ENCODE data around the gene SNRNP35. TPM values are rescaled to one million over a fixed set of nuclear protein-coding genes. Genes with fewer than 3 reads are reported as not detected.
"Not testable (repeated sequence)": the region's sequence is repeated elsewhere in the genome, so short reads cannot be mapped to it uniquely, and the experiment has no call there.

The SNRNP35 gene
- total and polyA plus RNA-seq, 9 donors: 13.7 to 39.9 (median 15.8) TPM

GRCh38 chr12:123479442-123480180 is 21.7 kb downstream of the SNRNP35 start:
- Histone ChIP-seq H3K27me3 (no peaks in the 10 kb centered on the region), H3K9me3 (no peaks in the 10 kb centered on the region), H3K4me1 (ENCODE audit: insufficient read depth) (no peaks in the 10 kb centered on the region), H3K4me3 (no peak overlapping the region), H3K27ac (no peak overlapping the region), H3K36me3 (no peaks in the 10 kb centered on the region)
- TF ChIP-seq, protein P1, sequence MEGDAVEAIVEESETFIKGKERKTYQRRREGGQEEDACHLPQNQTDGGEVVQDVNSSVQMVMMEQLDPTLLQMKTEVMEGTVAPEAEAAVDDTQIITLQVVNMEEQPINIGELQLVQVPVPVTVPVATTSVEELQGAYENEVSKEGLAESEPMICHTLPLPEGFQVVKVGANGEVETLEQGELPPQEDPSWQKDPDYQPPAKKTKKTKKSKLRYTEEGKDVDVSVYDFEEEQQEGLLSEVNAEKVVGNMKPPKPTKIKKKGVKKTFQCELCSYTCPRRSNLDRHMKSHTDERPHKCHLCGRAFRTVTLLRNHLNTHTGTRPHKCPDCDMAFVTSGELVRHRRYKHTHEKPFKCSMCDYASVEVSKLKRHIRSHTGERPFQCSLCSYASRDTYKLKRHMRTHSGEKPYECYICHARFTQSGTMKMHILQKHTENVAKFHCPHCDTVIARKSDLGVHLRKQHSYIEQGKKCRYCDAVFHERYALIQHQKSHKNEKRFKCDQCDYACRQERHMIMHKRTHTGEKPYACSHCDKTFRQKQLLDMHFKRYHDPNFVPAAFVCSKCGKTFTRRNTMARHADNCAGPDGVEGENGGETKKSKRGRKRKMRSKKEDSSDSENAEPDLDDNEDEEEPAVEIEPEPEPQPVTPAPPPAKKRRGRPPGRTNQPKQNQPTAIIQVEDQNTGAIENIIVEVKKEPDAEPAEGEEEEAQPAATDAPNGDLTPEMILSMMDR (IDR thresholded peaks at IDR 0.05): no peak
- intact Hi-C loops (cut with DNase I): no loop called here
- no peak for DNase-seq
- 79 to 80% (median 79%) methylated on average over 14 of the region's 14 CpGs for WGBS, 3 donors

DNA sequence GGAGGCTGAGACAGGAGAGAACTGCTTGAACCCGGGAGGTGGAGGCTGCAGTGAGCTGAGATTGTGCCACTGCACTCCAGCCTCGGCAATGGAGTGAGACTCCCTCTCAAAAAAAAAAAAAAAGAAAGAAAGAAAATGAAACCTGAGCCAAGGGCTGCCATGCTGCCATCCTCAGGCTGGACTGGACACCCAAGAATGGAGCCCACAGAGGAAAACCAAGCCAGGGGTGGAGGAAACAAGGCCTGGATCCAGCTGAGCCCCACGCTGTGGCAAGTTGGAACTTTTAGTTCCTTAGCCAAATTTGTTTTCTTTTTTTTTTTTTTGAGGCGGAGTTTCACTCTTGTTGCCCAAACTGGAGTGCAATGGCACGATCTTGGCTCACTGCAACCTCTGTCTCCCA is 23.3 kb downstream of the SNRNP35 start:
- H3K4me3 ChIP-seq; H3K36me3 ChIP-seq; intact Hi-C loops (cut with DNase I); H3K27ac ChIP-seq; DNase-seq; H3K27me3 ChIP-seq; H3K9me3 ChIP-seq; H3K4me1 ChIP-seq (ENCODE audit: insufficient read depth): not testable (repeated sequence)
- WGBS, 3 donors: 87 to 89% (median 88%) methylated on average over 5 of the region's 5 CpGs

DNA sequence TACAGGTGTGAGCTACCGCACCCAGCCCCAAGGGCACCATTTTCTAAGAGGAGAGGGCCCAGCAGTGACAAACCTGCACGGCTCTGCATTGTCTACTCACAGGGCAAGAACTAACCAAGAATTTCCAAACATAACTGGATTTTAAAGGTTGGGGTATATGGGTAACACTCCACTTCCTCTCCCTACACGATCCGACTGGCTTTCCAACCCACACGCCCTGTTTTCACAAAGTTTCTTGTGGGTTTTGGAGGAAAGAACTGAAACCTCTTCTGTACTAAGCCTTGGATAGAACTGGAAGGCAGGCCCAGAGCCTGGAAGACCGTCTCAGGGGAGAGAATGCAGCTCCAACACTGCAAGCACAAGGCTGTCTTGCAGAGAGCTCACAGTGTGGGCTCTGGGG is 24.9 kb downstream of the SNRNP35 start:
- WGBS, 3 donors: 85 to 87% (median 87%) methylated on average over 6 of the region's 6 CpGs
- H3K27me3 ChIP-seq: no peaks in the 10 kb centered on the region
- H3K4me1 ChIP-seq (ENCODE audit: insufficient read depth): no peaks in the 10 kb centered on the region
- H3K9me3 ChIP-seq: no peaks in the 10 kb centered on the region
- no peak for DNase-seq
- H3K27ac ChIP-seq: no peak overlapping the region
- intact Hi-C loops (cut with DNase I): no loop called here
- no peak for TF ChIP-seq POLR2A (IDR thresholded peaks at IDR 0.05)
- no peak for TF ChIP-seq EP300 (IDR thresholded peaks at IDR 0.05)
- TF ChIP-seq, protein P1 (IDR thresholded peaks at IDR 0.05): no peak
- no peak overlapping the region for H3K4me3 ChIP-seq
- H3K36me3 ChIP-seq: no peaks in the 10 kb centered on the region

GRCh38 chr12:123483602-123484248 is 25.8 kb downstream of the SNRNP35 start:
- 82 to 88% (median 83%) methylated on average over 18 of the region's 18 CpGs for WGBS, 3 donors
- Histone ChIP-seq H3K9me3 (no peaks in the 10 kb centered on the region), H3K4me3 (no peak overlapping the region), H3K27me3 (no peaks in the 10 kb centered on the region), H3K27ac (no peak overlapping the region), H3K4me1 (ENCODE audit: insufficient read depth) (no peaks in the 10 kb centered on the region), H3K36me3 (no peaks in the 10 kb centered on the region)
- intact Hi-C loops (cut with DNase I): no loop called here
- no peak for TF ChIP-seq POLR2A (IDR thresholded peaks at IDR 0.05)
- no peak for DNase-seq

DNA sequence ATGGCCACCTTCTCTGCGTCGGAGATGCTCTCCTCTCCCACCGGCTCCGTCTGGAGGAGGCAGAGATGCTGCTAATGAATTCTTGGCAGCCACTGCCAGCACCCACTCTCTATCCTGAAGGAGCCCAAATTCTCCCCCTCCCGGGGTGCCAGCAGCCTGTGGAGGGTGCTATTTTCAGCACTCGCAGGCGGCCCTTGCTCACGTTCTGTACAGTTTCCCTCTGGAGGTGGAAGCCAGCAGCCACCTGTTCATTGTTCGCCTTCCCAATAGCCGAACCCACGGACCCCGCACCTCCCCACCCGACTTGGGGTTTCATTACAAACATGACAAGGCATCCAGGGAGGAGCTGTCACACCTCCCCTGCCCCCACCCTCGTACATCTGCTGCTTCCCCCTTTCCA is 27.8 kb downstream of the SNRNP35 start:
- Histone ChIP-seq H3K27ac (no peak overlapping the region), H3K4me3 (no peak overlapping the region), H3K9me3 (no peaks in the 10 kb centered on the region), H3K27me3 (no peaks in the 10 kb centered on the region), H3K4me1 (ENCODE audit: insufficient read depth) (no peaks in the 10 kb centered on the region), H3K36me3 (no peaks in the 10 kb centered on the region)
- intact Hi-C loops (cut with DNase I): no loop called here
- WGBS, 3 donors: 68 to 74% (median 68%) methylated on average over 14 of the region's 14 CpGs
- no peak for TF ChIP-seq EP300 (IDR thresholded peaks at IDR 0.05)
- TF ChIP-seq, protein P1 (IDR thresholded peaks at IDR 0.05): no peak
- no peak for TF ChIP-seq POLR2A (IDR thresholded peaks at IDR 0.05)
- DNase-seq: no peak

Measured in ovary (tissue), 9 donors.